GM18508 (cell line): Measurements from ENCODE around the gene AKAP6.

Source experiments
- ATAC-seq: cut with Tn5 transposase; IDR thresholded peaks from one replicate; pipeline ENCODE4 v1.9.1; 2021; ENCODE audit warnings: moderate number of reproducible peaks; ENCODE audit not compliant: insufficient read depth, unreplicated experiment

Gene AKAP6

GRCh38 chr14:32683679-32684078, 354.6 kb downstream of the AKAP6 start:
- peak; percentile 71 for ATAC-seq

GRCh38 chr14:32688941-32689340, 359.8 kb downstream of the AKAP6 start:
- ATAC-seq, result no peak

GRCh38 chr14:32692441-32692840, 363.3 kb downstream of the AKAP6 start:
- no peak for ATAC-seq

- no peak for ATAC-seq
Observed at GRCh38 chr14:32693114-32693513, 364.0 kb downstream of the AKAP6 start.

- ATAC-seq, result no peak
Observed at GRCh38 chr14:32694795-32695449, 365.8 kb downstream of the AKAP6 start.

- ATAC-seq, result no peak
Observed at GRCh38 chr14:32696325-32697091, 367.4 kb downstream of the AKAP6 start.

GRCh38 chr14:32697114-32697513, 368.0 kb downstream of the AKAP6 start:
- no peak for ATAC-seq

- ATAC-seq, result no peak
Observed at GRCh38 chr14:32697704-32698103, 368.6 kb downstream of the AKAP6 start.

GRCh38 chr14:32698831-32699230, 369.7 kb downstream of the AKAP6 start:
- no peak for ATAC-seq

GRCh38 chr14:32701475-32701874, 372.4 kb downstream of the AKAP6 start:
- no peak for ATAC-seq

GRCh38 chr14:32702088-32702487, 373.0 kb downstream of the AKAP6 start:
- ATAC-seq, result no peak

GRCh38 chr14:32702562-32702961, 373.5 kb downstream of the AKAP6 start:
- peak; percentile 97 for ATAC-seq

- no peak for ATAC-seq
Observed at GRCh38 chr14:32703183-32703621, 374.1 kb downstream of the AKAP6 start.

GRCh38 chr14:32706721-32707519, 377.8 kb downstream of the AKAP6 start:
- no peak for ATAC-seq

GRCh38 chr14:32707742-32708500, 378.8 kb downstream of the AKAP6 start:
- no peak for ATAC-seq

GRCh38 chr14:32709027-32709426, 379.9 kb downstream of the AKAP6 start:
- no peak for ATAC-seq

- no peak for ATAC-seq
Observed at GRCh38 chr14:32710231-32710671, 381.2 kb downstream of the AKAP6 start.

GRCh38 chr14:32710731-32711680, 381.9 kb downstream of the AKAP6 start:
- no peak for ATAC-seq

- no peak for ATAC-seq
Observed at GRCh38 chr14:32713856-32714255, 384.8 kb downstream of the AKAP6 start.
